ENCODE data around the gene B9D2.
"Not testable (repeated sequence)": the region's sequence is repeated elsewhere in the genome, so short reads cannot be mapped to it uniquely, and the experiment has no call there.

B9D2 gene

GRCh38 chr19:41352279-41352608 lies 11.7 kb downstream of the B9D2 start:
- DNase-seq (ENCODE audit: insufficient read length) (no peak), FAIRE-seq (no peak)
- TF ChIP-seq TAF1 (IDR thresholded peaks at IDR 0.05; ENCODE audit: borderline replicate concordance, low read depth, low read length) (no peak; the same call in 1 of the 2 replicates), POLR2AphosphoS5 (IDR thresholded peaks at IDR 0.05; ENCODE audit: low read depth, low read length) (no peak), POLR2A (IDR thresholded peaks at IDR 0.05; ENCODE audit: low read depth, low read length) (no peak)

- TF ChIP-seq POLR2A (IDR thresholded peaks at IDR 0.05; ENCODE audit: low read depth, low read length) (peak; percentile 82), POLR2AphosphoS5 (IDR thresholded peaks at IDR 0.05; ENCODE audit: low read depth, low read length) (peak; percentile 85), TAF1 (IDR thresholded peaks at IDR 0.05; ENCODE audit: borderline replicate concordance, low read depth, low read length) (no peak)
- FAIRE-seq (peak; percentile 94), DNase-seq (ENCODE audit: insufficient read length) (peak; percentile 90)
Measured at GRCh38 chr19:41351339-41352245, 12.4 kb downstream of the B9D2 start.

GRCh38 chr19:41350735-41351338 lies 13.1 kb downstream of the B9D2 start:
- FAIRE-seq (no peak), DNase-seq (ENCODE audit: insufficient read length) (no peak)
- TF ChIP-seq POLR2A (IDR thresholded peaks at IDR 0.05; ENCODE audit: low read depth, low read length) (no peak), POLR2AphosphoS5 (IDR thresholded peaks at IDR 0.05; ENCODE audit: low read depth, low read length) (no peak), TAF1 (IDR thresholded peaks at IDR 0.05; ENCODE audit: borderline replicate concordance, low read depth, low read length) (no peak)

GRCh38 chr19:41346916-41347315 lies 17.0 kb downstream of the B9D2 start:
- FAIRE-seq; DNase-seq (ENCODE audit: insufficient read length): not testable (repeated sequence)

GRCh38 chr19:41344162-41344561 lies 19.8 kb downstream of the B9D2 start:
- no peak for FAIRE-seq
- TF ChIP-seq POLR2A (IDR thresholded peaks at IDR 0.05; ENCODE audit: low read depth, low read length) (no peak), POLR2AphosphoS5 (IDR thresholded peaks at IDR 0.05; ENCODE audit: low read depth, low read length) (no peak), TAF1 (IDR thresholded peaks at IDR 0.05; ENCODE audit: borderline replicate concordance, low read depth, low read length) (no peak)
- DNase-seq (ENCODE audit: insufficient read length): no peak

- DNase-seq (ENCODE audit: insufficient read length) (no peak), FAIRE-seq (no peak)
Measured at GRCh38 chr19:41341669-41342490, 22.1 kb downstream of the B9D2 start.

GRCh38 chr19:41339936-41340335 lies 24.0 kb downstream of the B9D2 start:
- no peak for TF ChIP-seq TAF1 (IDR thresholded peaks at IDR 0.05; ENCODE audit: borderline replicate concordance, low read depth, low read length)
- TF ChIP-seq POLR2A (IDR thresholded peaks at IDR 0.05; ENCODE audit: low read depth, low read length): no peak
- TF ChIP-seq POLR2AphosphoS5 (IDR thresholded peaks at IDR 0.05; ENCODE audit: low read depth, low read length): no peak
- DNase-seq (ENCODE audit: insufficient read length): no peak
- no peak for FAIRE-seq

More at GRCh38 chr19:41341669-41342490, 22.1 kb downstream of the B9D2 start:
- no peak for TF ChIP-seq TAF1 (IDR thresholded peaks at IDR 0.05; ENCODE audit: borderline replicate concordance, low read depth, low read length)

- DNase-seq (ENCODE audit: insufficient read length) (no peak), FAIRE-seq (no peak)
- TF ChIP-seq POLR2AphosphoS5 (IDR thresholded peaks at IDR 0.05; ENCODE audit: low read depth, low read length) (no peak), TAF1 (IDR thresholded peaks at IDR 0.05; ENCODE audit: borderline replicate concordance, low read depth, low read length) (no peak), POLR2A (IDR thresholded peaks at IDR 0.05; ENCODE audit: low read depth, low read length) (no peak)
Measured at GRCh38 chr19:41335467-41335866, 28.5 kb downstream of the B9D2 start.

- DNase-seq (ENCODE audit: insufficient read length) (no peak), FAIRE-seq (peak; percentile 24)
- no peak for TF ChIP-seq TAF1 (IDR thresholded peaks at IDR 0.05; ENCODE audit: borderline replicate concordance, low read depth, low read length)
- TF ChIP-seq POLR2A (IDR thresholded peaks at IDR 0.05; ENCODE audit: low read depth, low read length): no peak
- TF ChIP-seq POLR2AphosphoS5 (IDR thresholded peaks at IDR 0.05; ENCODE audit: low read depth, low read length): no peak
Measured at GRCh38 chr19:41334793-41335192, 29.2 kb downstream of the B9D2 start.

- FAIRE-seq (no peak), DNase-seq (ENCODE audit: insufficient read length) (no peak)
- no peak for TF ChIP-seq POLR2AphosphoS5 (IDR thresholded peaks at IDR 0.05; ENCODE audit: low read depth, low read length)
- TF ChIP-seq POLR2A (IDR thresholded peaks at IDR 0.05; ENCODE audit: low read depth, low read length): no peak
- TF ChIP-seq TAF1 (IDR thresholded peaks at IDR 0.05; ENCODE audit: borderline replicate concordance, low read depth, low read length): no peak
Measured at GRCh38 chr19:41332468-41332867, 31.5 kb downstream of the B9D2 start.

GRCh38 chr19:41332000-41332399 lies 31.9 kb downstream of the B9D2 start:
- DNase-seq (ENCODE audit: insufficient read length) (no peak), FAIRE-seq (no peak)
- TF ChIP-seq POLR2A (IDR thresholded peaks at IDR 0.05; ENCODE audit: low read depth, low read length): no peak
- no peak for TF ChIP-seq TAF1 (IDR thresholded peaks at IDR 0.05; ENCODE audit: borderline replicate concordance, low read depth, low read length)
- TF ChIP-seq POLR2AphosphoS5 (IDR thresholded peaks at IDR 0.05; ENCODE audit: low read depth, low read length): no peak
